GM18907 (cell line): Measurements from ENCODE around the gene CXCL12.

Experiments used
- ATAC-seq: cut with Tn5 transposase; IDR thresholded peaks from one replicate; pipeline ENCODE4 v1.9.1; 2021; ENCODE audit warnings: mild to moderate bottlenecking, moderate library complexity; ENCODE audit not compliant: unreplicated experiment

The CXCL12 gene

DNA sequence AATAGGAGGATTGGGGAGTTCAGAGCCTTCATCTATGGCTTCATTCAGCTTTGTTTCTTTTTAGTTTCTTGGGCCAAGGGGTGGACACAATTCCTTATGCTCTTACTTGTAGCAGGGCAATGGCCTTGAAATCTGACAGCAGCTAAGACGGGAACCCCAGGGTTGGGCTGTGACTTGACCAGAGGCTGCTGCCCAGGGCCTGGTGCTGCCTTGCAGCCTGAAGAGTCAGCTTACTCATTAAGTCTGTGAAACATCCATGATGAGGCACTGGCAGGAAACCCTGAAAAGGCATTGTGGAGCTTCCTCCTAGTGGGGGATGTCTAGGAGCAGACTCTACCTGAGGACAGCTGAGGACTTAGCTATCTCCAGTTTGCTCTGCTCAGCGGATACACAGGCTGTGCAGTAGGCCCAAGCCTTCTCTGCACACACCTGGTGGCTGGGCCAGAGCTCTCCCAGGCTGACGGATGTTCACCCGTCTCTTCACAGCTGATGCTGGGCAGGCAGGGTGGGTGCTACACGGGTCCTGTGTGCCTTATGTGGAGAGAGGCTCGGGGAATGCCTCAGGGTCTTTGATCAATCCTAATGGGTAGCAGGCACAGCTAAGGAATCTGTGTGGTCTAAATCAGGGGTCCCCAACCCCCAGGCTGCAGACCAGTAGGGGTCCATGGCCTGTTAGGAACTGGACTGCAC, 17.8 kb downstream of the CXCL12 start:
- no peak for ATAC-seq

DNA sequence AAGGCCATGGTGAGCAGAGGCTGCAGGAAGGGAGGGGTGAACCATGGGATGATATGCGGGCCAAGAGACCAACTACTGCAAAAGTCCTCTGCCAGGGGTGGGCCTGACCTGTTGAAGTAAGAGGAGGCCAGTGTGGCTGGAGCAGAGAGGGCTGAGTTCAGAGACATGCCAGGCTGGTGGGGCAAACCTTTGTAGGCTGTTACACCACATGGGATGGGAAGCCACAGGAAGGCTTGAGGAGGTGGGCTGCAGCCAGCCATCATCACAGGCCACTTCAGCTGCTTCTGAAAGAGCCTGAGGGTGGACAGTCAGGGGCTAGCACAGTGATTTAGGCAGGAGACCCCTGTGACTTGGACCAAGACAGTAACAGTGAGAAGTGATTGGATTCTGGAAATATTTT, 20.3 kb downstream of the CXCL12 start:
- ATAC-seq: no peak

DNA sequence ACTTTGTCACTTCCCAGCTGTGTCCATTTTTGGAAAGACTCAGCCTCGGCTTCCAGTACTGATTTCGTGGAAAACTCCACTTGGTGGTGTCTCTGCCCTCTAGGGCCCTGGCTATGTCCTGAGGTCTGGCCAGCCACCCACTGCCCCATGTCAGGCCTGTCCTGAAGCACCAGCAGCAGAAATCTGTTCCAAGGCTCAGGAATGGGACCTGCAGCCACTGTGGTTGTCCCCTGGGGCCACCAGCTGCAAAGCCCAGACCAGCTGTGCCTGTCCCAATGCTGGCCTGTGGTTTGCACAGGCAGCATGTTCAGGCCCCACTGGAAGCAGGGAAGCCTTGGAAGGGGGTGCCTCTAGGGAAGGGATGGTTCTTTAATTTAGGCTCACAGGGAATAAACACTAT, 21.2 kb downstream of the CXCL12 start:
- ATAC-seq: no peak

- no peak for ATAC-seq
Measured at GRCh38 chr10:44362866-44363711, 21.8 kb downstream of the CXCL12 start.

DNA sequence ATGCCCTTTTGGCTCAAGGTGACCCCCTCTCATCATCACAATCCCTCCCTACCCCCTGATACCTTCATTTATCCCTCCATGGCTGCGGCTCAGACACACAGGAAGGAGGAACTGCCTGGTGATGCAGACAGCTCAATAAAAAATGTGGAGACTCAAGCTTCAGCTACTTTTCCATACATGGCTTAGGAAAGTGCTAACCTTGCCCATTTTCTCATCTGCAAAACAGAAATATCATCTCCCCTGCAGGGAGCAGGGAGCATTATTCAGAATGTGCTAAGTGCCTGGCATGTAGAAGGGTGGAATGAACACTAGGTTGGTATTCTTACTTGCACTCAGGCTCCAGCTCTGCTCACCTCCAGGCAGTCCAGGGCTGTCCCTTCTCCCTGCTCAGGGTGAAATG, 23.8 kb downstream of the CXCL12 start:
- no peak for ATAC-seq

- no peak for ATAC-seq
Measured at GRCh38 chr10:44358080-44358771, 26.7 kb downstream of the CXCL12 start.

DNA sequence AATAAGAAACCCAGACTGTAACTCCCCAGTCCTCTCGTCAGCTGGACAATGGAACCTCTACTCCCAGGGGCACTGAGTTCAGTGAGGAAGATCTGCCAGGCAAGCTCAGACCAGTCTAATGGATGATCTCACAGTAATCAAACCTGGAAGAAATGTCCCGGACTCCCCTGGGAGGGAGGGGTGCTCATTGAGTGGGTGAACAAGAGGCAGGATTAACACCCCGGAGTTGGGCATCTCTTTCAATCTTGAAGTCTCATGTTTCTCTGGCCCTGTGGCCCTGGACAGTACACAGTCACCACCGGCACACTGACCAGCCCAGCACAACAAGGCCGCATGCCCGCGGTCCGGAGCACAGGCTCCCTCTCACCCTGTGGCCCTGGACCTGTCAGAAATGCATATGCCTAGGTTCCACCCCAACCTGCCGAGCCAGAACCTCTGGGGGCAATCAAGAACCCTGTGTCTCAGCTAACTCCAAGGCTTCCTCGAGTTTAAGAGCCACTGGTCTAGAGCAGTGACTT, 27.8 kb downstream of the CXCL12 start:
- no peak for ATAC-seq

GRCh38 chr10:44356139-44357022, 28.5 kb downstream of the CXCL12 start:
- no peak for ATAC-seq

- ATAC-seq: no peak
Measured at GRCh38 chr10:44355630-44356029, 29.3 kb downstream of the CXCL12 start.

DNA sequence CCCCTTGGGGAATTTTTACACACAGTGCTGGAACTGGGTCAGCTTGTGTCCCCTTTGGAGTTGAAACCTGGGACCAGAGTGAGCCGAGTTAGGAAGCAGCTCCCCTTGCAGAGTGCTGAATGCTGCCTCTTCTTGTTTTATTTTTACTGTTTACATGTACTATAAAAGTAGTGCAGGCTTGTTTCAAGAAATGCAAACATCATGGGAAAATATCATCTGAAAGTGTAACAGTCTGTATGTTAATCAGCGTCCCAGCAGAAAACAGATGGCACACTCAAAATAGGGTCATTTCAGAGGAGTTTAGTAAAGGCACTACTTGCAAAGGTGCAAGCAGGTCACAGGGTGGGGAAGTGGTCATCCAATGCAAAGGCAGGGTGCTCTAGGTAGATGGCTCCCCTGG, 30.1 kb downstream of the CXCL12 start:
- no peak for ATAC-seq

GRCh38 chr10:44353721-44354120, 31.2 kb downstream of the CXCL12 start:
- no peak for ATAC-seq

DNA sequence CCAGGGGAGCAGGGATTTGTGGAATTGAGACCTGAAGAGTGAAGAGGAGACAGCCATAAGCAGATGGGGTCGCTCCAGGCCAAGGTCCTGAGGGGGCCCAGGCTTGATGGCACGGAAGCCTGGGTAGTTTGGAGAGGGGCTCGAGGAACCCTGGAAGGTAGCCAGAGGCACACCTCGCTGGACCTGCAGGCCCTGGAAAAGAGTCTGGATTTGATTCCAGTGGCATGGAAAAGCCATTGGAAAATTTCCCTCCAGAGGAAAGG, 31.8 kb downstream of the CXCL12 start:
- ATAC-seq: no peak

DNA sequence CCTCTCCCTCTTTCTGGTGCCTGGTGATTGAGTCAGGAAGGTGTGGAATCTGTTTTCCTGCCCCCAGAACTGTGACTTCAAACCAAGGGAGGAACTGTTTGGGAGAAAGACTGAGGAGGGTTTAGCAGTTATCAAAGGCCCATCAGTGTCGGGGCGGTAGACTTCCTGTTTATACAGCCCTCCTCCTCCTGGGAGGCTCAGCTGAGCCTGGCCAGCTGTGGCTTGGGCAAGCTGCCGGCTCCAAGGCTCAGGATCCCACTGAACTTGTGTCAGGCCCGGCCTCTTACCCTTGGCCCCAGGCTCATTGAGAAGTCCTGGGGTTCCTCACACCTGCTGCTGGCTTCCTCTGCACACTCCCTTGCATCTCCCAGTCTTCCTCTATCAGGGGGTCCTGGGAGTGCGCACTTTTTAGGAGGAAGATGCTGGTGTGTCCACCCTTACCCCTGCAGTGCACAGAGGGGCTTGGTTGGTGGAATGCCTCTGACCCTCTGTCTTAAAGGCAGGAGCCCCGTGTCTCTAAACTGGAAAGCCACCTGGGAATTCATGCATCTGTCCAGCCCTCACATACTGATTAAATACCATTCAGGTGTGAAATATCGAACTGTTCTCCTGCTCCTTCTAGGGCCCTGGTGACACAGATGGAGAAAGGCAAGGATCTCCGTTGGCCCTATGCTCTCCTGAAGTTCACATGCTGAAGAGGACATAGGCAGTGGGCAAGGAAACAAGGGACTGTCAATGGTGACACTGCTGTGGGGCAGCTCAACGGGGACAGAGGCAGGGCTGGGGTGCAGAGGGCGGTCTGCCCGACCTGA, 32.4 kb downstream of the CXCL12 start:
- ATAC-seq: no peak

DNA sequence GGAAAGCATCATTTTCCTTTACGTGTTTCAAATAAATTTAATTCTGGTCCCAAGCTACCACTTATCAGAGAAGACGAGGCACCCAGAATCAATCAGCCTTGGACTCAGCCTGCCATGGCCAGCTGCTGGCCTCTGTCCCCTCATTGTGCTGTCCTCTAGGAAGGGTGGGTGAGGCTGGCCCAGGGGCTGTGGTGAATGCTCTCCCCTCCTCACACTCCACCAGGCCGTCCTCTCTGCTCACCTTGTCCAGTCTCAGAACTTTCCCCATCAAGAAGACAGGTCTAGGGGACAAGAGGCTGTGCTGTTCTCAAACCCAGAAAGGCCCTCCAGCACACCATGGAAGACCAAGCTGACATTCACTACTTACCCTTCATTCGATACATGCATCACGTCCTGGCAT, 36.4 kb downstream of the CXCL12 start:
- no peak for ATAC-seq

DNA sequence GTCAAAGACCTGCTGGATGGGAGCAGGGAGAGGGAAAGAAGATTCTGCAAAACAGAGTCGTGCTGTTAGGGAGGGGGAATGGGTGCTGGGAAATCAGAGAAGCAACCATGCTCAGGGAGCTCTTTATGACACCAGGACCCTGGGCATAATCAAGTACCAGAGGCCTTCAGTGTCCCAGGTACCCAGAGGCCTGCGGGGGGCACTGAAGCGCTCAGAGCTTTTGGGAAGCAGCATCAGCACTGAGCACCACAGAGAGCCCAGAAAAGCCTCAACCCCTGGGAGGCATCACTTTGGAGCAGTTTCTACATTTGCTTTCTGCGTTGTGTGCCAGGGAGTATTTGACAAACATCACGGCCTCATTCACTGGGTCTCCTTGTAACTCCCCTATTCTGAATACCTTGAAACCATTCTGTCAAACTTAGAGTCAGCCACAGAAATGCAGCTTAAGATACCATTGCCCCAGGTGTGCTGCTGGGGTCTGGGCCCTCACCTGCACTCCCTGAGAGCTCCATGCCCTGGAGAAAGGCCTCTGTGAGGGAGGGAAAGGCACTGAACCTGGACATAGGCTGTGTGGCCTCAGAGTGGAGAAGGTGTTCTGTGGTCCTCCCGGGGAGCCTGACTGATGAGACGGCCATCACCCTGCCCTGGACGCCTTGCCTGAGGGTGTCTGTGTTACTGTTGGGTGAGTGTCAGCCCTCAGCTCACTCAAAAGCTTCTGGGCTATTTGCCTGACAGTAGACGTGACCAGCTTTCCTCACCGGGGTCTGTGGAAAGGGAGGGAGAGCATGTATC, 37.1 kb downstream of the CXCL12 start:
- ATAC-seq: no peak

DNA sequence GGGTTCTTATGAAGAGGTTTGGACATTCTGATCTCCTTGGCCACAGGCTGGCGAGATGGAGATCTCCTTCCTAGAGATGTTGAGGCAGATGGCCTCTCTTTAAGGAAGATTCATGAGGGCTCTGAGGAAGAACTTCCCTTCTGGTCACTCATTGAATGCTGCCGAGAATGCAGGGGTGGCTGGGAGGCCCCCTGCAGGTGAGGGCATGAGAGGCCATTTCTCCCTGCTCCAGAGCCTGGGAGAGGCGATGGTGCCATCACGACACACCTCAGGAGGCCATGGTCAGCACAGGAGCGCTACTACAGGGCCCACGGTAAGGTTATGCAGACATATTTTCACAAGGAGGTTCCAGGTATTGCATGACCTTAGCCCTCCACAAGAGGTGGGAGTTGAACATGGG, 40.2 kb downstream of the CXCL12 start:
- no peak for ATAC-seq

- no peak for ATAC-seq
Measured at GRCh38 chr10:44343843-44344242, 41.1 kb downstream of the CXCL12 start.

DNA sequence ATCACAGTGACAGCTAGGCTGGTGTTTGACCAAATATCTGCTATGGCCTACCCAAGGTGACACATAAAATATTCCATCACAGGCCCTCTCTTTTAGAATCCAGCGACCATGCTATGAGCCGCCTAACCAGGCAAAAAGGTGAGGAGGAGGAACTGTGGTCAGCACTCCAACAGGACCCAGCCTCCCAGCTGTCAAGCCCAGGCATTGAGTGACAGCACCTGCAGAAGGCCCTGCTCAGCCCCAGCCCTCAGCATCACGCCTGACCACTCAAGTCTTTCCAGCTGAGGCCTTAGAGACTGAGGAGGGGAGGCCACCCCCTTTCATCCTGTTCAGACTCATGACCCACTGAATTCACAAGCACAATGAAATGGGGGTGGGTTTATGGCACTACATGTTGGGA, 43.0 kb downstream of the CXCL12 start:
- no peak for ATAC-seq

DNA sequence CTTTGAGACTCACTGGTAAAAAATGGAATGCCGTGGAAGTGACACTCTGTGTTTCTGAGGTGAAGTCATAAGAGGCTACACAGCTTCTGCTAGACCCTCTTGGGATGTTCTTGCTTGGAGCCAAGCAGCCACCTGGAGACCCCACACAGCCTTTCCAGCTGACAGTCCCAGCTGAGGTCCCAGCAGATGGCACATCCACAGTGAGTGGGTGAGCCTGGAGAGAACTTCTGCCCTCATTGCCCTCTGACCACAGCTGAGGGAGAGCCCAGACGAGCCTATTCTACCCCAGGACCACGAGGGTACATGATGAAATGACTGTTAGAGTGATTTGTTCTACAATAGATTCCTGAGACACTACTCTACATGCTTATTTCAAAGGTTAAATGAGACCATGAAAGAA, 44.3 kb downstream of the CXCL12 start:
- no peak for ATAC-seq
